ENCODE measurements around the gene RALGDS.

The RALGDS gene

GRCh38 chr9:133160742-133161546, 39.9 kb upstream of the RALGDS start:
- peak; percentile 77 for DNase-seq (ENCODE audit: low read depth)
- no peak overlapping the region for H3K4me3 ChIP-seq (ENCODE audit: low read length)
- TF ChIP-seq, protein P1, sequence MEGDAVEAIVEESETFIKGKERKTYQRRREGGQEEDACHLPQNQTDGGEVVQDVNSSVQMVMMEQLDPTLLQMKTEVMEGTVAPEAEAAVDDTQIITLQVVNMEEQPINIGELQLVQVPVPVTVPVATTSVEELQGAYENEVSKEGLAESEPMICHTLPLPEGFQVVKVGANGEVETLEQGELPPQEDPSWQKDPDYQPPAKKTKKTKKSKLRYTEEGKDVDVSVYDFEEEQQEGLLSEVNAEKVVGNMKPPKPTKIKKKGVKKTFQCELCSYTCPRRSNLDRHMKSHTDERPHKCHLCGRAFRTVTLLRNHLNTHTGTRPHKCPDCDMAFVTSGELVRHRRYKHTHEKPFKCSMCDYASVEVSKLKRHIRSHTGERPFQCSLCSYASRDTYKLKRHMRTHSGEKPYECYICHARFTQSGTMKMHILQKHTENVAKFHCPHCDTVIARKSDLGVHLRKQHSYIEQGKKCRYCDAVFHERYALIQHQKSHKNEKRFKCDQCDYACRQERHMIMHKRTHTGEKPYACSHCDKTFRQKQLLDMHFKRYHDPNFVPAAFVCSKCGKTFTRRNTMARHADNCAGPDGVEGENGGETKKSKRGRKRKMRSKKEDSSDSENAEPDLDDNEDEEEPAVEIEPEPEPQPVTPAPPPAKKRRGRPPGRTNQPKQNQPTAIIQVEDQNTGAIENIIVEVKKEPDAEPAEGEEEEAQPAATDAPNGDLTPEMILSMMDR (conservative IDR thresholded peaks at IDR 0.05; ENCODE audit: low read length): peak; percentile 82

DNA sequence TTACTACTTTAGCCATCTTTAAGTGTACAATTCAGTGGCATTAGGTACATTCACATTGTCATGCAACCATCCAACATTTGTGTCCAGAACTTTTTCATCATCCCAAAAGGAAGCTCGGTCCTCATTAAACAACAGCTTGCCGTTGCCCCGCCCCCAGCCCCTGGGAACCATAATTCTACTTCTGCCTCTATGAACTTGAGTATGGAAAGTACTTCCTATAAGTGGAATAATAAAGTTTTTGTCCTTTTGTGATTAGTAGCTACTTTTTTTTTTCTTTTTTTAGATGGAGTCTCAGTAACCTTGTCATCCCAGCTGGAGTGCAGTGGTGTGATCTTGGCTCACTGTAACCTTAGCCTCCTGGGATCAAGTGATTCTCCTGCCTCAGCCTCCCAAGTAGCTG, 37.7 kb upstream of the RALGDS start:
- no peak for DNase-seq (ENCODE audit: low read depth)
- no peak overlapping the region for H3K4me3 ChIP-seq (ENCODE audit: low read length)
- TF ChIP-seq, protein P1 (conservative IDR thresholded peaks at IDR 0.05; ENCODE audit: low read length): no peak

DNA sequence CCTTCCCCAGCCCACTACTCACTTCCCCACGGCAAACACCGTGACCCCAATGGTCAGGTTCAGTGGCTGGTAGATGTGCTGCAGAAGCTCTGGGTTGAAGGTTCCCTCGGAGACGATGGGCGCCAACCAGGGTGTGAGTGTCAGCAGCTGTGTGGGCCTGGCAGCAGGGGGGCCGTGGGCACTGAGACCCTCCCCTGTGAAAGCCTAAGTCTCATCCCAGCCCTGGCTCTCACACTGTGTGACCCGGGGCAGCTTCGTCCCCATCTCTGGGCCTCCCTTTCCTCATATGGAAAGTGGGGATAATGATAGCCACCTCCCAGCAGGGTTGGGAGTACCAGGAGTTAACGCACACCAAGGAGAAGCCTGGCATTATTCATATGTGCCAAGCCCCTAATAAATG, 34.1 kb upstream of the RALGDS start:
- TF ChIP-seq, protein P1 (conservative IDR thresholded peaks at IDR 0.05; ENCODE audit: low read length): no peak
- H3K4me3 ChIP-seq (ENCODE audit: low read length): no peak overlapping the region
- no peak for DNase-seq (ENCODE audit: low read depth)

DNA sequence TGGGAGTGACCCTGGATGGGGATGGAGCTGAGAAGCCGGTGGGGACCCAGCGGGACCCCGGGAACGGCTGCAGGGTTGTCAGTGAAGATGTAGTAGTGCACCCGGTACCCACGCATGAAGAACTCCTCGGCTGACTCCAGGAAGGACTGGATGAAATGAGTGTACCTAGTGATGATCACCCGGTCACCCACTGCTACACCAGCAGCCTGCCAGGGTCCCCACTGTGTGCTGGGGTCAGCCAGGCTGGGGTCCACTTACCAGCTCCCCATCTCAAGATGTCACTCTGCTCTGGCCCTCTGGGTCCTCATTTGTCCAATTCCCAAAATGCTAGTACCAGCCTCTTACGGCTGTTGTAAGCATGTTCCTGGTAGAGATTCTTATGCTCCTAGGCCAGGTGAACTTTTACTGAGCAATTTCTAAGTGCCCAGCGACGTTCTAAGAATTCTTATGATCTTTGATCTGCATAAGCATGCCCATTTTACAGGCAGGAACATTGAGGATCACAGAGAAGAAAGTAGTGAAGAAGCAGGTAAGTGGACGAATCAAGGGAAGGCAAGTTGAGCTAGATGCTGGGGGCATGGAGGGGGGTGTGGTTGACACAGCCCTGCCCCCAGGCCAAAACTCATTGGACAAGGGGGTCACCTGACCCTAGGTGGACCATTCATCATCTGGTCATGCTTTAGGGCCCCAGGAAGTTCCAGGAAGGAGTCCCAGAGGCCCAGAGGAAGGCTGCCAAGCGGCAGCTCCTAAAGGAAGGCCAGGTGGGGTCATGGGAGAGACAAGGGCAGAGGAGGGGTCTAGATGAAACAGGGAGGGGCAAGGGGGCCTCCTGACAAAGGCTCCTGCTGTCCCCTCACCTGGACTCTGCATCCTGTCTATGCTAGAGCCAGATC, 33.3 kb upstream of the RALGDS start:
- no peak for DNase-seq (ENCODE audit: low read depth)
- no peak overlapping the region for H3K4me3 ChIP-seq (ENCODE audit: low read length)
- TF ChIP-seq, protein P1 (conservative IDR thresholded peaks at IDR 0.05; ENCODE audit: low read length): no peak

- no peak for DNase-seq (ENCODE audit: low read depth)
- TF ChIP-seq, protein P1 (conservative IDR thresholded peaks at IDR 0.05; ENCODE audit: low read length): no peak
- no peak overlapping the region for H3K4me3 ChIP-seq (ENCODE audit: low read length)
These were observed 32.4 kb upstream of the RALGDS start for GRCh38 chr9:133153227-133154096.

DNA sequence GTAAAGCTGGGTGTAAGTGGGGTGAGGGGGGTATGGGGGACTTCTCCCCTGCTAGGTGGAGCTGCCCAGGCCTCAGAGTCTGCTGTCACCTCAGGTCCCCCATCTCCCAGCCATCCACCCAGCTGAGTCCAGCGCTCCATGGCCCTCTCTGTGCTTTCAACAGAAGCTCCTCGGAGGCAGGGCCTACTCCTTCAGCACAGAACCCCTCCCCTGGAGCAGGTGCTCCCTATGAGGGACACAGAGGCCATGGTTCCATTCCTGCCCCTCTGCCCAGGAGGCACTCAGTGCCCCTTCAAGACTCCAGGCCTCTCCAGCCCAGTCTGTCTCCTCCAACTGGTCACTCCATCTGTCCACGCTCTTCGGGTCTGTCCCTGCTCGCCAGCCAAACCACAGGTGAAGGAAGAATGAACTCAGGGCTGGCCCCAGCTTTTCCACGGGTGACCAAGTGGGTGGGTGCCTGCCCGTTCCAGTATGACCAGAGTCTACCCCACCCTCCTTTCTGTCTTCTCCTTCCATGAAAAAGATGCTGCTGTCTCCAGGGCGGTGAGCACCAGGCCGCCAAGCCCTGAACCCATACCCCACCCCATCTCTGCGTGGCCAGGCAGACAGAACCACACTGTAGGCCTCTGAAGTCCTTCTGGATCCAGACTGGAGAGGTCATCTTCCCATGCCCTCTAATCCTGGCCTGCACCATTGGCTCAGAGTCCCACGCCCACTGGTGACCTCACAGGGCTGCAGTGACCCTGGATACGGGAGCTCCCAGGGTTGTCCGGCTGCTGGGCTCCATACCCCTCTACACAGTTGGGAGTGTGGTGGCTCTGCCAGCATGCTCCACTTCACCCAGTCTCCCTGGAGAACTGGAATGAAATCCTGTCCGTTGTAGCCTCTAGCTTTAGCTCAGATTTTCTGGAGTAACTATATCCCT, 30.8 kb upstream of the RALGDS start:
- H3K4me3 ChIP-seq (ENCODE audit: low read length): no peak overlapping the region
- TF ChIP-seq, protein P1 (conservative IDR thresholded peaks at IDR 0.05; ENCODE audit: low read length): no peak
- no peak for DNase-seq (ENCODE audit: low read depth)

Measured in AG10803 (cell line).